Neural cell (in vitro differentiated cells): ENCODE data around the gene SPATS2L.

Experiments
- EZH2 ChIP-seq: fragments of 200-600, 300-800 bp; shearing (Covaris generic), sonication (generic); IDR thresholded peaks from 2 replicates; pipeline ENCODE4 v1.6.1; 2014; ENCODE audit warnings: antibody characterized with exemption, low read length, borderline replicate concordance, mild to moderate bottlenecking; ENCODE audit not compliant: insufficient read depth, poor library complexity, severe bottlenecking
- POLR2AphosphoS5 ChIP-seq: IDR thresholded peaks from 2 replicates; pipeline ENCODE4 v1.6.1; 2012
- SMC3 ChIP-seq: fragments of 450-650 bp; conservative IDR thresholded peaks from 2 replicates; pipeline ENCODE4 v1.6.1; 2014; ENCODE audit warnings: antibody characterized with exemption, mild to moderate bottlenecking, moderate library complexity; ENCODE audit not compliant: poor library complexity
- TF ChIP-seq, protein P1 (sequence below): fragments of 450-650 bp; IDR thresholded peaks from 2 replicates; pipeline ENCODE4 v1.5.1; 2014; ENCODE audit warnings: antibody characterized with exemption, mild to moderate bottlenecking, moderate library complexity; ENCODE audit not compliant: poor library complexity, severe bottlenecking
- TF ChIP-seq, protein P2 (sequence below): IDR thresholded peaks from 2 replicates; pipeline ENCODE4 v1.6.1; 2012; ENCODE audit warnings: borderline replicate concordance

DNA sequence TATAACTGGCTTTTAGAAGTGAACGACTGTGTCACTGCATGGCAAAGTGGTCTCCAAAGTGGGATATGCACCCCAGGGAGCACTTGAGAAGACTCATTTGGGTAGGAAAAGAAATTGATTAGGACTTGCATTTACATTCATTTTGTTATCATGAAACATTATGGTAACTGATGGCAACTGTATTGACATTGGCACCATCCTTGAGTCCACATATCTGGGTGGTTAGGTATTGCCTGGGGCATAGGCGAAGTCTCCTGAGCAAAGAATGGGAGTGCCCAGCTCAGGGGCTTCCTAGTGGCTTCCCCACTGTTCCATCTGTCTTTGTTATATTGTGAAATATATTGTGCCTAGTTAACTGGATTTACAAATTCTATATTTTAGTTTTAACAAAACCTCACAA is 29.2 kb downstream of the SPATS2L start:
- TF ChIP-seq, protein P1, sequence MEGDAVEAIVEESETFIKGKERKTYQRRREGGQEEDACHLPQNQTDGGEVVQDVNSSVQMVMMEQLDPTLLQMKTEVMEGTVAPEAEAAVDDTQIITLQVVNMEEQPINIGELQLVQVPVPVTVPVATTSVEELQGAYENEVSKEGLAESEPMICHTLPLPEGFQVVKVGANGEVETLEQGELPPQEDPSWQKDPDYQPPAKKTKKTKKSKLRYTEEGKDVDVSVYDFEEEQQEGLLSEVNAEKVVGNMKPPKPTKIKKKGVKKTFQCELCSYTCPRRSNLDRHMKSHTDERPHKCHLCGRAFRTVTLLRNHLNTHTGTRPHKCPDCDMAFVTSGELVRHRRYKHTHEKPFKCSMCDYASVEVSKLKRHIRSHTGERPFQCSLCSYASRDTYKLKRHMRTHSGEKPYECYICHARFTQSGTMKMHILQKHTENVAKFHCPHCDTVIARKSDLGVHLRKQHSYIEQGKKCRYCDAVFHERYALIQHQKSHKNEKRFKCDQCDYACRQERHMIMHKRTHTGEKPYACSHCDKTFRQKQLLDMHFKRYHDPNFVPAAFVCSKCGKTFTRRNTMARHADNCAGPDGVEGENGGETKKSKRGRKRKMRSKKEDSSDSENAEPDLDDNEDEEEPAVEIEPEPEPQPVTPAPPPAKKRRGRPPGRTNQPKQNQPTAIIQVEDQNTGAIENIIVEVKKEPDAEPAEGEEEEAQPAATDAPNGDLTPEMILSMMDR: no peak
- TF ChIP-seq SMC3 (no peak), POLR2AphosphoS5 (no peak), EZH2 (no peak)
- TF ChIP-seq, protein P2, sequence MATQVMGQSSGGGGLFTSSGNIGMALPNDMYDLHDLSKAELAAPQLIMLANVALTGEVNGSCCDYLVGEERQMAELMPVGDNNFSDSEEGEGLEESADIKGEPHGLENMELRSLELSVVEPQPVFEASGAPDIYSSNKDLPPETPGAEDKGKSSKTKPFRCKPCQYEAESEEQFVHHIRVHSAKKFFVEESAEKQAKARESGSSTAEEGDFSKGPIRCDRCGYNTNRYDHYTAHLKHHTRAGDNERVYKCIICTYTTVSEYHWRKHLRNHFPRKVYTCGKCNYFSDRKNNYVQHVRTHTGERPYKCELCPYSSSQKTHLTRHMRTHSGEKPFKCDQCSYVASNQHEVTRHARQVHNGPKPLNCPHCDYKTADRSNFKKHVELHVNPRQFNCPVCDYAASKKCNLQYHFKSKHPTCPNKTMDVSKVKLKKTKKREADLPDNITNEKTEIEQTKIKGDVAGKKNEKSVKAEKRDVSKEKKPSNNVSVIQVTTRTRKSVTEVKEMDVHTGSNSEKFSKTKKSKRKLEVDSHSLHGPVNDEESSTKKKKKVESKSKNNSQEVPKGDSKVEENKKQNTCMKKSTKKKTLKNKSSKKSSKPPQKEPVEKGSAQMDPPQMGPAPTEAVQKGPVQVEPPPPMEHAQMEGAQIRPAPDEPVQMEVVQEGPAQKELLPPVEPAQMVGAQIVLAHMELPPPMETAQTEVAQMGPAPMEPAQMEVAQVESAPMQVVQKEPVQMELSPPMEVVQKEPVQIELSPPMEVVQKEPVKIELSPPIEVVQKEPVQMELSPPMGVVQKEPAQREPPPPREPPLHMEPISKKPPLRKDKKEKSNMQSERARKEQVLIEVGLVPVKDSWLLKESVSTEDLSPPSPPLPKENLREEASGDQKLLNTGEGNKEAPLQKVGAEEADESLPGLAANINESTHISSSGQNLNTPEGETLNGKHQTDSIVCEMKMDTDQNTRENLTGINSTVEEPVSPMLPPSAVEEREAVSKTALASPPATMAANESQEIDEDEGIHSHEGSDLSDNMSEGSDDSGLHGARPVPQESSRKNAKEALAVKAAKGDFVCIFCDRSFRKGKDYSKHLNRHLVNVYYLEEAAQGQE: no peak
